Adrenal gland (tissue), 12 donors: ENCODE data around the gene RGS3. TPM values are rescaled to one million over a fixed set of nuclear protein-coding genes. Genes with fewer than 3 reads are reported as not detected.
A peak's percentile ranks its signal among the peaks of the same experiment; 100 is the strongest.

Experiments
- DNase-seq, 7 donors: peaks; one replicate each; pipeline ENCODE4 v3.0.0-alpha.2; 2019 to 2020
- H3K27ac ChIP-seq, 5 donors: fragments of 200-600 bp; sonication (generic) in 4 of 5; 1 replicate in 3 of 5; 2 replicates in 2 of 5; pipeline versions ENCODE4 v1.5.1 to v1.8.0; 2016 to 2020; ENCODE audit warnings: mild to moderate bottlenecking in 1 of 5
- H3K27me3 ChIP-seq: fragments of 200-600 bp; 2 replicates; pipeline ENCODE4 v1.8.0; 2021
- H3K36me3 ChIP-seq, 2 donors: fragments of 200-600 bp; replicated peaks in 1 of 2; 1 replicate in 1 of 2; 2 replicates in 1 of 2; pipeline versions ENCODE4 v1.5.1 to v1.8.0; 2018 to 2022
- H3K4me1 ChIP-seq, 2 donors: fragments of 200-600 bp; replicated peaks in 1 of 2; 1 replicate in 1 of 2; 2 replicates in 1 of 2; pipeline versions ENCODE4 v1.5.1 to v1.8.0; 2018 to 2021
- H3K4me3 ChIP-seq, 4 donors: fragments of 200-600 bp; sonication (generic) in 3 of 4; one replicate each; pipeline ENCODE4 v1.5.1; 2016 to 2018
- H3K9me3 ChIP-seq, 3 donors: fragments of 200-600 bp; sonication (generic) in 1 of 3; replicated peaks in 1 of 3; 1 replicate in 2 of 3; 2 replicates in 1 of 3; pipeline versions ENCODE4 v1.5.1 to v1.8.0; 2016 to 2021
- POLR2A ChIP-seq, 2 donors: fragments of 450-650 bp; IDR thresholded peaks; one replicate each; pipeline ENCODE4 v1.6.1; 2017; ENCODE audit warnings: antibody characterized with exemption in 2 of 2, mild to moderate bottlenecking in 2 of 2, moderate library complexity in 1 of 2
- WGBS, 4 donors: extraction: QIAGEN DNeasy Blood & Tissue Kit in 2 of 4; methylation state at CpG; one replicate each; pipeline versions ENCODE4 v1.1.5 to v1.1.7; 2013 to 2017; 5-methylcytosine and 5-hydroxymethylcytosine counted together
- intact Hi-C, 2 donors: fragments of 100-400 bp; cut with DNase I; formaldehyde crosslinking; loops; one replicate each; pipeline versions ENCODE4 v1.14.1 to v1.15.0; 2022 to 2023
- polyA plus RNA-seq, 3 donors: library from polyadenylated mRNA; stranded (reverse); fragments of 200-250 nt in 2 of 3; fragments of 350-450 nt in 1 of 3; fragmentation: Illumina TruSeq in 1 of 3; extraction: RNeasy Lipid Tissue Mini Kit (QIAGEN cat#74804) in 1 of 3; gene quantifications; one replicate each; pipeline ENCODE4 v1.2.3, GENCODE V29; 2013 to 2014
- total RNA-seq, 9 donors: library from RNA; depleted of rRNA in 4 of 9; stranded (reverse); fragments of >200 nt in 4 of 9; fragments of 120-200 nt in 1 of 9; fragmentation: NEBNext Ultra II Directional in 1 of 9; extraction: Animal tissue kit (Norgen Biotek cat#: 25700) in 1 of 9; gene quantifications; one replicate each; pipeline versions ENCODE4 v1.1.0 to v1.2.4, GENCODE V29; 2013 to 2023
- TF ChIP-seq, protein P1 (sequence below), 6 experiments: fragments of 450-650 bp in 4 of 6; fragments of 200-600 bp in 2 of 6; sonication (generic) in 1 of 6; IDR thresholded peaks; 1 replicate in 5 of 6; 2 replicates in 1 of 6; pipeline versions ENCODE4 v1.5.1 to v1.8.0; 2016 to 2021; ENCODE audit warnings: antibody characterized with exemption in 6 of 6, mild to moderate bottlenecking in 2 of 6, moderate library complexity in 1 of 6
- donor health status: healthy with polysubstance abuse.
- donor health status: Bipolar disorder and iron deficiency.
- donor health status: DM: yes; HTN: yes; CAD: no.
- donor health status: DM: no; HTN: no; CAD: no.
- donor health status: DM: no; HTN: no; CAD: no.
- donor health status: DM: yes; HTN: yes; CAD: no.

The RGS3 gene
- total and polyA plus RNA-seq, 12 donors, result 34.5 to 126 (median 65.6) TPM

DNA sequence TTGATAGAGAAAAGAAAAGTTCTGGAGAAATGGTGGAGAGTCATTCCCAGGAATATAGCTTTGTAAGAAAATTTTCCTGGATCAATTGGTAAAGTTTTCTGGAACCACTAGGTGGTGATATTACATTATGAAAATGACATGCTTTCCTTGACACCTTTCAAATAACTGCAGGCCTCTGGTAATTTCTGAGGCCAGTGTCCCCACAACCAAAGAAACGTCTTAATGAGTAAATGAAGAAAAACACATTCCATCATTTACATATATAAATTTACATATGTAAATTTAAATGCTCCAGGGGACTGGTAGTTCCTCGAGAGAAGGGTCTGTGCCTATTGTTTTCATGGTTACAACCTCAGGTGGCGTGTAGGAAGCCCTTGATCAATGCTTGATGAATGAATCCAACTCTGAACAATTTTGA is 17.2 kb upstream of the RGS3 start:
- no peaks in the 10 kb centered on the region for H3K27me3 ChIP-seq
- DNase-seq, result peak in 2 of 7 donors; percentile 10 to 19
- H3K4me1 ChIP-seq, result no peaks in the 10 kb centered on the region
- 58 to 63% (median 60%) methylated on average over 3 of the region's 3 CpGs for WGBS, 4 donors
- H3K27ac ChIP-seq, result no peak overlapping the region
- no peaks in the 10 kb centered on the region for H3K36me3 ChIP-seq
- intact Hi-C loops, result loop anchor here in 1 of 2 donors (5.0 kb wide), 1 partner anchor 211 kb away; no protein-coding TSS in a partner anchor
- TF ChIP-seq, protein P1, sequence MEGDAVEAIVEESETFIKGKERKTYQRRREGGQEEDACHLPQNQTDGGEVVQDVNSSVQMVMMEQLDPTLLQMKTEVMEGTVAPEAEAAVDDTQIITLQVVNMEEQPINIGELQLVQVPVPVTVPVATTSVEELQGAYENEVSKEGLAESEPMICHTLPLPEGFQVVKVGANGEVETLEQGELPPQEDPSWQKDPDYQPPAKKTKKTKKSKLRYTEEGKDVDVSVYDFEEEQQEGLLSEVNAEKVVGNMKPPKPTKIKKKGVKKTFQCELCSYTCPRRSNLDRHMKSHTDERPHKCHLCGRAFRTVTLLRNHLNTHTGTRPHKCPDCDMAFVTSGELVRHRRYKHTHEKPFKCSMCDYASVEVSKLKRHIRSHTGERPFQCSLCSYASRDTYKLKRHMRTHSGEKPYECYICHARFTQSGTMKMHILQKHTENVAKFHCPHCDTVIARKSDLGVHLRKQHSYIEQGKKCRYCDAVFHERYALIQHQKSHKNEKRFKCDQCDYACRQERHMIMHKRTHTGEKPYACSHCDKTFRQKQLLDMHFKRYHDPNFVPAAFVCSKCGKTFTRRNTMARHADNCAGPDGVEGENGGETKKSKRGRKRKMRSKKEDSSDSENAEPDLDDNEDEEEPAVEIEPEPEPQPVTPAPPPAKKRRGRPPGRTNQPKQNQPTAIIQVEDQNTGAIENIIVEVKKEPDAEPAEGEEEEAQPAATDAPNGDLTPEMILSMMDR (IDR thresholded peaks at IDR 0.05), result peak; percentile 41 to 85 (median 72)
- TF ChIP-seq POLR2A (IDR thresholded peaks at IDR 0.05), result no peak
- no peaks in the 10 kb centered on the region for H3K9me3 ChIP-seq
- no peak overlapping the region for H3K4me3 ChIP-seq

DNA sequence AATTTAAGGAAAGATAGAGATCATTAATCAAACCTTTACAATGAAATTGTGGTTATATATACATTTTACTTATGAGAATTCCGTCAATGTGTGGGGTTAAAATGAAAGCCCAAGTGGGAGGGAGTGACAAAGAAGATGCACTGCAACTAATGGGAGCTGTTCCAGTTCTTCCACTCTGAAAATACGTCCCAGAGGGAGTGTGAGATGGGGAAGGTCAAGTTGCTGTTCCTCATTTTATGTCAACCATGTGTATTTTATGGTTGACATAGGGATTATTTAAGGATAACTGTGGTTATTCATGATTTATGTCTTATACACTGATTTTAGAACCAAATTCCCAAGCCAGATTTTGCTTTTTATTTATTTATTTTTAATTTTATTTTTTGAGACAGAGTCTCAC is 14.2 kb upstream of the RGS3 start:
- Histone ChIP-seq H3K4me3 (no peak overlapping the region), H3K4me1 (peaks cover 0 to 3% of the 10 kb centered on the region in 2 donors), H3K27ac (no peak overlapping the region), H3K27me3 (no peaks in the 10 kb centered on the region), H3K36me3 (no peaks in the 10 kb centered on the region), H3K9me3 (no peaks in the 10 kb centered on the region)
- intact Hi-C loops, result loop anchor here (2.0 to 5.0 kb wide), 4 partner anchors 139 to 208 kb away; no protein-coding TSS in a partner anchor
- 39 to 54% (median 46%) methylated on average over 2 of the region's 2 CpGs for WGBS, 4 donors
- no peak for DNase-seq
- no peak for TF ChIP-seq POLR2A (IDR thresholded peaks at IDR 0.05)
- TF ChIP-seq, protein P1 (IDR thresholded peaks at IDR 0.05), result no peak

DNA sequence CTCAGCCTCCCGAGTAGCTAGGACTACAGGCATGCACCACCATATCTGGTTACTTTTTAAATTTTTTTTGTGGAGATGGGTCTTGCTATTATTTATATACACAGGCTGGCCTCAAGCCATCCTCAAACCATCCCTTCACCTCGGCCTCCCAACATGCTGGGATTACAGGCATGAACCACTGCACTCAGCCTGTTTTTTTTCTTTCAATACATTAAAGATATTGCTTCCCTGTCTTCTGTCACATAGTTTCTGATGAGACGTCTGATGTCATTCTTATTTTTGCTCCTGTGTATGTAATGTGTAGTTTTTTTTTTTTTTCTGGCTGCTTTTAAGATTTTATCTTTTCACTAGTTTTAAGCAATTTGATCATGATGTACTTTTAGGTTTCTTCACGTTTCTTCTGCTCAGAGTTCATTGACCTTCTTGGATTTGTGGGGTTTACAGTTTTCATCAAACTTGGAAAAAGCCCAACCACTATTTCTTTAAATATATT is 11.4 kb upstream of the RGS3 start:
- H3K27me3 ChIP-seq, result no peaks in the 10 kb centered on the region
- no peaks in the 10 kb centered on the region for H3K9me3 ChIP-seq
- no peak for TF ChIP-seq POLR2A (IDR thresholded peaks at IDR 0.05)
- TF ChIP-seq, protein P1 (IDR thresholded peaks at IDR 0.05), result no peak
- no peaks in the 10 kb centered on the region for H3K36me3 ChIP-seq
- no peak overlapping the region for H3K4me3 ChIP-seq
- intact Hi-C loops, result no loop called here
- H3K27ac ChIP-seq, result no peak overlapping the region
- WGBS, 4 donors, result 60 to 72% (median 67%) methylated on average over 4 of the region's 4 CpGs
- peaks cover 5 to 28% of the 10 kb centered on the region in 2 donors for H3K4me1 ChIP-seq
- no peak for DNase-seq

- 32 to 40% (median 37%) methylated on average over 5 of the region's 5 CpGs for WGBS, 4 donors
- intact Hi-C loops, result no loop called here
These were observed 8.4 kb upstream of the RGS3 start for GRCh38 chr9:113454914-113455761.

More at GRCh38 chr9:113454914-113455761, 8.4 kb upstream of the RGS3 start:
- peaks cover 5 to 28% of the 10 kb centered on the region in 2 donors for H3K4me1 ChIP-seq
- H3K27ac ChIP-seq, result peak overlapping the region; percentile 76 to 88 (median 85)
- no peaks in the 10 kb centered on the region for H3K27me3 ChIP-seq
- TF ChIP-seq, protein P1 (IDR thresholded peaks at IDR 0.05), result no peak
- TF ChIP-seq POLR2A (IDR thresholded peaks at IDR 0.05), result peak in 1 of 2 donors; percentile 17
- no peaks in the 10 kb centered on the region for H3K9me3 ChIP-seq
- no peak overlapping the region for H3K4me3 ChIP-seq
- H3K36me3 ChIP-seq, result no peaks in the 10 kb centered on the region
- peak; percentile 39 to 89 (median 84) for DNase-seq
